CD4-positive, alpha-beta T cell treated with Interleukin-12 subunit alpha and Interleukin-12 subunit beta, for 1 hour (primary cell): ENCODE results near the gene MGAT3.
"Not testable (repeated sequence)": the region's sequence is repeated elsewhere in the genome, so short reads cannot be mapped to it uniquely, and the experiment has no call there.

Source experiments
- DNase-seq: peaks from one replicate; pipeline ENCODE4 v3.0.0-alpha.2; 2020

The MGAT3 gene

DNA sequence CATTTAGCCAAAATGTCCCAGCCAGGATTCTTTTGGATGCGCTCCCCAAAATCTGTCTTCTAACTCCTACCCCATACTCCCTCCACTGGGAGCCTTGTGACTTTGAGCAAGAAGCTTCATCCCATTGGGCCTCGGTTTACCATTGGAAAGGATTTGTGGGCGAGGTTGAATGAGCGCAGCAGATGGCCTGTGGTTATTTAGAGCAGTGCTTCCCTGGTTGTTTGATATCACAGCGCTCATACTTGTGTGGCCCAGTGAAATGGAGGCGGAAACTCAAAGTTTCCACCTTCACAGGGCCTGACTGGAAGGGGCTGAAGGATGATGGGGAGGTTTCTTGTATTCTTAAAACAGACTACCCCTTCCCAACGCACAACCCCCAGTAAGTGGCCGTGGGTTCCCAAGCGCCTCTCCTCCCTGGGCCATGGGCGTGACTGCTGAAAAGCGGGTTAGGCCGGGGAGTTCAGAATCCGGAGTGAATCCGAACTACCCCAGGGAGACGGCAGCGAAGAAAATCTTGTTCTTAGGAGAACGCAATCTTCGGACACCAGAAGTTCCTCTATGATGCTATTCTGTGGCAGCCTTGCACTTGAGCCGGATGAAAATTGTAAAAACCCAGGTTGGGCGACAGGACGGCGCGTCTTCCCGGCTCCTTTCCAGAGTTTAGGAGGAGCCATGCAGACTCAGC is 62.3 kb downstream of the MGAT3 start:
- DNase-seq, result no peak

DNA sequence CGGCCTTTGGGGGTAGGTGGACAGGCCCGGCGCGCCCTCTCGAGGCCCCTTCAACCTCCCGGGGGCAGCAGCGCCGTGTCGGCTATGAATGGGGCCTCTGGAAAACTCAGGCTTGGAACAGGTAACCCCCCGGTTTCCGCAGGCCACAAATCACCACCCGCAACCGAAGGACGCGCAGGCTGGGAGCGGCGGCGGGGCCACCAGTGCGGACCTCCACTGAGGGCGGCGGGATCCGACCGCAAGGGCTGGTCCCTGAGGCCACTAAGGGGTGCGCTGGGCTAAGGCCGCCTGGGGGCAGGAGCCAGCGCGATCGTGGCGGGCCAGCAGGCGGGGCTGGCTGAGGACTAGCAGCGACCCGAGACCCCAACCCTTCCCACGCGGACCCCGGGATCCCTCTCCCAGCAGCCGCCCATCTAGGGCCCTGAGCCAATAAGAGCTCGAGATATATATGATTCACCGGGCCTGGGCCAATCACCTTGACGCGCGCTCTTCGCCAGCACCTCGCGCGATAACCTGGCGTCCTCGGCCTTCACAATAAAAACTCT is 62.9 kb downstream of the MGAT3 start:
- no peak for DNase-seq

DNA sequence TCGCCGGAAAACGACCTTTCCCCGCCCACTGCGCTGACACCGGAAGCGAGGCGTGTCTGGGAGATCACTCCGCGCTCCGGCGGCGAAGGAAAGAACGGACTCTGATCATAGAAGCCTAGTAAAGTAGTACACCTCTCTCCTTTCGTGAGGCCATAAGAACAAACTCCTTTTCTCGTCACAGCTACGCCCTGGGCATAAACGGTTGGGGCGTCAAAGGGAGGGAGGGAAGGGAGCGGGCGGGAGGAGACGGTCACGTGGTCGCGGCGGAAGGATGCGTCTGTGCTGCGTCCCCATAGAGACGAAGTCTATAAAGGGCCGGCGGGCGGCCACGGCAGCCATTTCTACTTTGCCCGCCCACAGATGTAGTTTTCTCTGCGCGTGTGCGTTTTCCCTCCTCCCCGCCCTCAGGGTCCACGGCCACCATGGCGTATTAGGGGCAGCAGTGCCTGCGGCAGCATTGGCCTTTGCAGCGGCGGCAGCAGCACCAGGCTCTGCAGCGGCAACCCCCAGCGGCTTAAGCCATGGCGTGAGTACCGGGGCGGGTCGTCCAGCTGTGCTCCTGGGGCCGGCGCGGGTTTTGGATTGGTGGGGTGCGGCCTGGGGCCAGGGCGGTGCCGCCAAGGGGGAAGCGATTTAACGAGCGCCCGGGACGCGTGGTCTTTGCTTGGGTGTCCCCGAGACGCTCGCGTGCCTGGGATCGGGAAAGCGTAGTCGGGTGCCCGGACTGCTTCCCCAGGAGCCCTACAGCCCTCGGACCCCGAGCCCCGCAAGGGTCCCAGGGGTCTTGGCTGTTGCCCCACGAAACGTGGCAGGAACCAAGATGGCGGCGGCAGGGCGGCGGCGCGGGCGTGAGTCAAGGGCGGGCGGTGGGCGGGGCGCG is 63.7 kb downstream of the MGAT3 start, which contains the start of gene ATF4:
ATF4 (plus strand) TSS at position 337 of the 880 bp plus-strand sequence. CDS start 884 bp downstream, outside the sequence.
- peak; percentile 98 for DNase-seq

DNA sequence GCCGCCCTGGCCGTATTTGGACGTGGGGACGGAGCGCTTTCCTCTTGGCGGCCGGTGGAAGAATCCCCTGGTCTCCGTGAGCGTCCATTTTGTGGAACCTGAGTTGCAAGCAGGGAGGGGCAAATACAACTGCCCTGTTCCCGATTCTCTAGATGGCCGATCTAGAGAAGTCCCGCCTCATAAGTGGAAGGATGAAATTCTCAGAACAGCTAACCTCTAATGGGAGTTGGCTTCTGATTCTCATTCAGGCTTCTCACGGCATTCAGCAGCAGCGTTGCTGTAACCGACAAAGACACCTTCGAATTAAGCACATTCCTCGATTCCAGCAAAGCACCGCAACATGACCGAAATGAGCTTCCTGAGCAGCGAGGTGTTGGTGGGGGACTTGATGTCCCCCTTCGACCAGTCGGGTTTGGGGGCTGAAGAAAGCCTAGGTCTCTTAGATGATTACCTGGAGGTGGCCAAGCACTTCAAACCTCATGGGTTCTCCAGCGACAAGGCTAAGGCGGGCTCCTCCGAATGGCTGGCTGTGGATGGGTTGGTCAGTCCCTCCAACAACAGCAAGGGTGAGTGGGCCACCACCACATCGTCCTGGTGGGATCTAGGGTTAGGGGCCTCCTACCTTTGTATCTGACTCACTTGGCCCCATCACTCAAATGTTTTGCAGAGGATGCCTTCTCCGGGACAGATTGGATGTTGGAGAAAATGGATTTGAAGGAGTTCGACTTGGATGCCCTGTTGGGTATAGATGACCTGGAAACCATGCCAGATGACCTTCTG is 64.5 kb downstream of the MGAT3 start:
- DNase-seq, result not testable (repeated sequence)

DNA sequence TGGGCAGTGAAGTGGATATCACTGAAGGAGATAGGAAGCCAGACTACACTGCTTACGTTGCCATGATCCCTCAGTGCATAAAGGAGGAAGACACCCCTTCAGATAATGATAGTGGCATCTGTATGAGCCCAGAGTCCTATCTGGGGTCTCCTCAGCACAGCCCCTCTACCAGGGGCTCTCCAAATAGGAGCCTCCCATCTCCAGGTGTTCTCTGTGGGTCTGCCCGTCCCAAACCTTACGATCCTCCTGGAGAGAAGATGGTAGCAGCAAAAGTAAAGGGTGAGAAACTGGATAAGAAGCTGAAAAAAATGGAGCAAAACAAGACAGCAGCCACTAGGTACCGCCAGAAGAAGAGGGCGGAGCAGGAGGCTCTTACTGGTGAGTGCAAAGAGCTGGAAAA is 65.3 kb downstream of the MGAT3 start:
- DNase-seq, result not testable (repeated sequence)

DNA sequence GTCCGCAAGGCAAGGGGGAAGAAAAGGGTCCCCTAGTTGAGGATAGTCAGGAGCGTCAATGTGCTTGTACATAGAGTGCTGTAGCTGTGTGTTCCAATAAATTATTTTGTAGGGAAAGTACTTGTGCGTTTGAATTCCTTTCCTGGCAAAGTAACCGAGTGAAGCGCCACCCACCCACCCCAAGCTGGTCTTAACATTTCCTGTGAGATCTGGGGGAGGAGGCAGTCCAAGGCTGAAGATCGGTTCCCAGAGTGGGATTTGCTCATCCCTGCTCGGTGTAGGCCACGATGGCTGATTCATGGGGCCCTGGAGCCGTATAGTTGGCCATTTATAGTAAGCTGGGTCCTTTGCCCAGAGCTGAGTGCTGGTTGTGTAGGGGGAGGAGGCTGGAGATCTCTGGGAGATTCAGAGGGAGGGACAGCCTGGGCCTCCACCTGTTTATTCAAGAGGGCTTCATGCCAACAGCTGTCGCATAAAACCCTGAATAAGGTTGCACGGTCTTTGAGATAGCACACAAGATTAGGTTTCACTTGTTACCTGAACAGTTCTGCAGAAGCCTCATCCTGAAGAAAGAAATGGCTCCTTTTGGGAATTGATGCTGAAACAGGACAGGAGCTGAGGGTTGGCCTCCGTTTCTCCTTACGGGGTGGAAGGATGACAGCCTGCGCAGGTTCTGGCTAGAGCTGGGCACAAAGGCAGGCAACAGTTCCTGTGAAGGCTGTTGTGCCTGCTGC is 65.9 kb downstream of the MGAT3 start:
- peak; percentile 30 for DNase-seq

DNA sequence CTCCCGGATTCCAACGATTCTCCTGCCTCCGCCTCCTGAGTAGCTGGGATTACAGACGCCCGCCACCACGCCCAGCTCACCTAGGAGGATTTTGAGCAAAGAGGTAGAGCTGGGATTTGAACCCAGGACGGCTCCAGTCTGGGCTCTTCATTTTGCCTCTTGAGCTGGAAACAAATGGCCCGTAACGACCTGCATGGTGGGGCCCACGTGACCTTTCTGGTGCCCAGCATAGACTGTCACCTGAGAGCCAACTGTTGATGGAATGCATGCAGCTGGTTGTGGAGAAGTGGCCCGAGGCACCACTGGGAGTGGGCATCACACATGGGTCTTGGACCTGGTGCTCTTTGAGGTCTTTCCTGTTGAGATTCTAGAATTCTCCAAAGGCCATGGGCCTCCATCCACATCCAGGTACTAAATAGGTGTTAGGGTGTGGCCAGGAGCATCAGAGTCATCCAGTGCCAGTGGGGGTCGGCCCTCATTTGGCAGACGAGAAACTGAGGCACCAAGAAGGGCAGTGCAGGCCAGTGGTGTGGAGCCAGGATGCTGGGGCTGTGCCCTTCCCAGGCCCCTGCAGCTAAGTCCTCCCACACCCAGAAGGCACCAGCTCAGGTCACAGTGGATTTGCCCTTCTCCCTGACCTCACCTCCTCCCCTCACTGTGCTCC is 67.4 kb downstream of the MGAT3 start:
- DNase-seq, result no peak

DNA sequence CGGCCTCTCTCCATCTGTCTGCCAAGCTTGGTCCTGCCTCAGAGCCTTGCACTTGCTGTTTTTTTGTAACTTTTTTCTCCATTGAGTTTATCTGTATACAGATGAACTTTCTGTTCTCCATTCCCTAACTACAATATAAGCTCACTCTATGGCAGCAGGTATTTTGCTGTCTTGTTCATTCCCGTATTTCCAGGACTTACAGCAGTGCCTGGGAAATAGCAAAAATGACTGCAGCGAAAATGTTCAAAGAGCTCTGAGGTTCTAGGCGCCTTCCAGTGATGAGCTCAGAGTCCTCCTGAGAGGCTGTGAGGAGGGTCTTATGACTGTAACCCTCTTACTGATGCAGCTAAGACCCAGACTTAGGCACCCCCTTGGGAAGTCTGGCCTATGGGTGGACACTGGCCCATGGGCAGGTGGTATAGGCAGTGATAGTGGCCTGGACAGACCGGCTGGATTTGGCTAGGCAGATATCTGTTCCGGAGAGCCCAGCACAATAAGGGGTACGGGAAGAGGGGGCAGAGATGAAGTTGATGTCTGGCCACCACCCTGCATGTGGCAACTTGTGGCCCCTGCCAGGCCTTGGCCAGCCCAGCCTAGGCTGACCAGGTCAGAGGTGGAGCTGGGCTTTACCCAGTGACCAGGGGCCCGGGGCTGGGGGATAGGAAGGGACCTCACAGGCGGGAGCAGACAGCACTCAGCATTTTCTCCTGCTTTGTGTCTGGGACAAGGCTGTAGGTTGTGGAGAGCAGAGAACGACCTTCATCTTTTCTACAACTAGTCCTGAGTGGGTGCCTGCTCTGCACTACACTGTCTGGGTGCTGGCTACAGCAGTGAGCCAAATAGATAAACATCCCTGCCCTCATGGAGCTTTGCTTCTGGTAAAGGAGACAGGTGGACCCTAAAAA is 68.2 kb downstream of the MGAT3 start:
- DNase-seq, result no peak

DNA sequence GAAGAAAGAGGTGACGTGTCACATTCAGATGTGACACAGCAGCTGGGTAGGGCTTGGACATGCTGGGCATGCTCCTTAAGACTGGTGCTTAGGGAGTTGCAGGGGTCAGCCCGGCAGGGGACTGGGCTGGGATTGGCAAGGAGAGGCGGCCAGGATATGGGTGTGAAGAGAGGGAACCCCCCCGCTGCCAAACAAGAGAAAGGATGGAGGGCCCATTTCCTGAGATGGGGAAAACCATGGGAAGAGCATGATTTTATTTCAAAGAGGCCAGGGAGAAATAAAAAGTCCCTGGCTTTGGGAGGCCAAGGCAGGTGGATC is 68.8 kb downstream of the MGAT3 start:
- DNase-seq, result no peak

DNA sequence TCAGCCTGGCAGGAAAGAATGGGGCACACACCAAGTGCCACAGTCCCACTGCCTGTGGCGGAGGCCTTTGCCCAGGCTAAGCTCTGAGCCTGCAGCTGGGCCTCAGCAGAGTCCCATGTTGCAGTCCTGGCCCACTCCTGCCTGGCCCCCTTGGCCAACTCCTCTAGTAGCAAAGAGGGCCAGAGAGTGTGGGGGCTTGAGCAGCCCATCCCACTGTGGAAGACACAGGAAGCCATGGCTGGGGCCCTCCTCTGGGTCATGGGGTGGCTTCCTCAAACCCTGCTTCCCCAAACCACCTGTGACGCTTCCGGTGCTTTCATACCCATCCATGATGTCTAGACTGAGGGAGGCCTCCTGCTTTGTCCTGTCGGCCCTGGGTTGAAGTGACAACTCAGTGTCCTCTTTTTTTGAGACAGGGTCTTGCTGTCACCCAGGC is 69.9 kb downstream of the MGAT3 start:
- DNase-seq, result peak; percentile 44

DNA sequence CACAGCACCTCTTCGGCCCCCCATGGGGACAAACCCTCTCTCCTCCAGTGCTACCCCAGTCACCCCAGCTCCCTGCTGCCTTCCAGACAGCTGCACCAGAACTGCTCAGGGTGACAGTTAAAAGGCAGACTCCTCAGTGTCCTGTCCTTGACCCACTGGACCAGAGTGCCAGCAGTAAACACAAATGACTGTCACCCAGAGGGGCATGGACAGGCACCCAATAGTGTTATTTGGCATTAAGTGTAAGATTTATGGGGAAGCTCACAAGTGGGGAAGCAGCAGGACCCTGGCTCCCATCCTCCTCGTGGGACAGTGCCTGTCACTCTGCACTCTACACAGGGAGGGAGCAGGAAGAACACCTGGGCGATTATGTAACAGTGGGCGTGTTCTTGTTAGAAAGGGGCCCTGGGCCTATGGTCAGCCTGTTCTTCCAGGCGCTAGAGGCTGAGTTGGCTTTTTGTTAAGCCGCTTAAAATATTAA is 70.7 kb downstream of the MGAT3 start:
- DNase-seq, result no peak

DNA sequence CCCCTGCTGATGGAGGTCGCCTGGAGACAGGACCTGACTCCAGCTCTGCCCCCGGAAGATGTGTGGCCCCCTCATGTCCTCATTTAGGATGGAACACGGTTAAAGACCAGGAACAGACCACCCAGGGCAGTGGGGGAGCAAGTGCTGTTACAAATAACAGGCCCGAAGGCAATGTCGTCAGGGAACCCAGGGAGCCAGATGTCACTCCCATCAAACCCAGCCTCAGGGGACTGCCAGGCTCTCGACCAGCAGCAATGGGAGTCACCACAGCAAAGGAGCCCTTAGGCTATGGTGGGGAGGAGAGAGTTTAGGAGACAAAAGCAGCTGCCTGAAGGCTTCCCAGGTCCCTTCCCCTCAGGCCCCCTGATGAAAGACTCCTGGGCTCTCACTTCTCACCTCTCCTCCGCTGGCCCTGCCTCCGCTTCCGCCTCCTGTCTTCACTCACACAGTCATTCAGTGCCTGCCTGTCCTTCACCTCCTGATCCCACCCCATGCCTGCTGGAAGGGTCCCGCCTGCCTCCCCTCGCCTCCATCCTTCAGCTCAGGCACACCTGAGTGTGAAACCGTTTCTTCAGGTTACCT is 71.4 kb downstream of the MGAT3 start:
- no peak for DNase-seq

DNA sequence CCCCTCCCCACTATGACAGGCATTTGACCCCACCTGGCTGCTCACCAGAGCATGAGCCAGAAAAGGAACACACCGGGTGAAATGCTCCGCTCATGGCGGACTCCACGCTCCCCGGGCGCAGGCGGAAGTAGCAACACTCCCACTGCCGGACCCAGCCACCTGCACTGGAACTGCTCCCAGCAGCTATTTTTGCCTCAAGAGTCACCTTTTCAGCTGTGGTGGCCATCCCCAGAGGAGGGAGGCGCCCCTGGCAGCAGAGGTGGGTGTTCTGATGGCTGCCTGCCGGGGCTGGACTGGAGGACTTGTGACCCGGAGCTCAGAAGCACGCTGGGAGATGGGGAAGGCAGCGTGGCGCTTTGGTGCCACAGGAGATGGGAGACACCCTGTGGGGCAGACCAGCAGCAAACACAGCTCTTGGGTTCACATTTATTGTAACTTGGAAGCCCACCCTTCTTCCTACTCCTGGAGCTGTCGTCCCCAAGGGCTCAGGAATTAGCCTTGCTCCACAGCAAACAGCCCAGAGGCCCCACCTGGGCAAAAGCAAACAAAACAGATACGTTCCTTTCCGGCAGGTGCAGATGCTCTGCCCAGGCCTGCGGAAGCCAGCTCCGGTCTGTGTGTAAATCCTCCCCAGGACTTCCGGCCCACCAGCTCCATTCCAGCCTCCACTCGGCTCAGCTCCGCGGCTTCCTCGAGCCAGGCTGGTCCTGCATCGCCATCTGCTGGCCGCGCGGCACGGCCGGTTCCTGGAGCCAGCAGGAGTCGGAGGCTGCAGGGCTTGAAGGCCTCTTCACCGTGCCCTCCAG is 72.1 kb downstream of the MGAT3 start:
- DNase-seq, result peak; percentile 94

DNA sequence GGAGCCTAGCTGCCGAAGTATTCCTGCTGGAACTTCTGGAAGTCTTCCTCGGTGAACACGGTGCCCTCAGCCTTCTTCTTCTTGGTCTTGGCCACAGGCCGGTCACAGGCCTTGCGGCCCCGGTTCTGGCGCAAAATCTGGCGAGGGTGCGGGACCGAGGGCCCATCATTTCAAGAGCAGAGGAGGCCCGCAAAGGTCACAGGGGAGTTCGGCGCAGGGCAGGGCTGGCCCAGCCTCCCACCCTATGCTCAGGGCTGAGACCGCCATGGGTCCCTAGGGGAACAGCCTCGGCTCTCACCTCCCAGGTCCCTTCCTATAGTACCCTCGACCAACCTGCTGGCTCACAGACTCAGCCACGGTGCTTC is 72.7 kb downstream of the MGAT3 start:
- DNase-seq, result no peak

DNA sequence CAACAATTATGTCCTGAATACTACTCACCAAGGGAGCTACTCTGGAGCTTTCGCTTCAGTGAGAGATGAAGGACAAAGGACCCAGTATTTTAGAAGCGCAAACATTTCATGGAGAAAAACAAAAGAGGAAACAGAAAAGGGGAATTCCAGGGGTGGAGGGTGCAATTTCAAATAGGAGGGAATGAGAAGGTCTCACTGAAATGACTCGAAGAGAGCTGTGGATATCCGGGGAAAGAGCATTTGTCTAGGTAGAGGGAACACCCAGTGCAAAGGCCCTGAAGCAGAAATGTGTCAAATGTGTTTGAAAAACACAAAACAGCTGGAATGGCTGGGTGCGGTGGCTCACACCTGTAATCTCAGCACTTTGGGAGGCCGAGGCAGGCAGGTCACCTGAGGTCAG is 73.3 kb downstream of the MGAT3 start:
- DNase-seq, result no peak

DNA sequence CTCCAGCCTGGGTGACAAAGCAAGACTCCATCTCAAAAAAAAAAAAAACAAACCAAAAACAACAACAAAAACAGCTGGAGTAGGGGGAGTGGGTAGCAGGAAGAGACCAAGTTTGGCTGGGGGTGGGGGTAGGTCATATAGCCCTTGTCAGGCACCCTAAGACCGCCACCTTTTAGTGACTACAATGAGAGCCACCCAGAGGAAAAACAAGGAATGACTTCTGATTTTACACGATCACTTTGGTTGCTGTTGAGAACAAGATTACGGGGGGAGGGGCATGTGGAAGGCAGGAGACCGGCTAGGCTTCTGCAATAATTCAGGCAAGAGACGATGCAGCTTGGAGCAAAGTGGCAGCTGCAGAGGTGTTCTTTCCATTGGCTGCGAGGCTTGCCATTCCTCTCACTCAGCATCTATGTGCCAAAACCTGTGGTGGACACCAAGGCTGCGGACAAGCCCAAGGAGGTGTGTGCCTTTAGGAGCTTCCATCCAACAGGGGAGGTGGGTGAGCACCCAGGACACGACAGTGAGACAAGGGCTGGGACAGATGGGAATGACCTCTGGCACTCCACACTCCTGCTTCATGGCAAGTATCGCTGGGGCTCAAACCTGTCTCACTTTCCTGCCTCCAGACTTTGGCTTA is 74.0 kb downstream of the MGAT3 start:
- DNase-seq, result peak; percentile 47

DNA sequence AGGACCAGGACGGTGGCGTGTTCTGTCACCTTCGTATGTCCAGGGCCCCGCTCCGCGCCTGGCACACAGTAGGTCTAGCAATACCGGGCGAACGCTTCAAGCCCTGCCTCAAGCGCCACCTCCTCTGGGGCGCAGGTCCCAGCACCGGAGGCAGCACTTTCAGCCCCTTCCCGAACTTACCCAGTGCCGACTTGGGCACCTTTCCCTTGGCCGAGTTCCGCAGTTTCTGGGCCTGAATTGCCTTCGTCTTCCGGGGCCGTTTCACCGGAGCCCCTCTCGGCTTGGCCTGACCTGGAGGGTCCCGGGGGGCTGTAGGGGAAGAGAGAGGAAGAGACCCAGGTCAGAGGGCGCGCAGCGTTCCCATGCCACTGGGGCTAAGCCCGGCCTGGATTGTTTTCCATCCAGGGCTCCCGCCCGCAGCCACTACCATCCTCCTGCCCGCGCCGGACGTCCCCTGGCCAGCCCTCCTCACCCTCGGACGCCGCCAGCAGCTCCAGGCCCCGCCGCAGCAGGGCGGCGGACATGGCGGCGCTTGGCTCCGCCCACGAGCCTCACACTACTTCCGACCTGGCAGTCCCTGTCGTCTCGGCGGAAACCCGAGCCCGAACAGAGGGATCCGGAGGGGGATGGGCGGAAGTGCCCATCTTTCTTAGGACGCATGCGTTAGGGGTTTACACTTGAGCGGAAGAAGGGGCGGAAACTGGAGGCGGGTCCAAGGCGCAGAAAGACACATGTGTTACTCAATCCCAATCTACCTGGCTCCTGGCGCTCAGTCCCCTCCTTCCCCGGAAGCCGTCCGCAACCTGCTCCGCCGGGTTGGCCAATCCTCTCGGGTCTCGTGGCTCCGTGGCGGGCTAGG is 75.6 kb downstream of the MGAT3 start, which contains the start of gene RPS19BP1:
RPS19BP1 (minus strand) TSS at position 534 of the 859 bp plus-strand sequence; CDS start at position 524, 10 bp downstream.
- peak; percentile 100 for DNase-seq

DNA sequence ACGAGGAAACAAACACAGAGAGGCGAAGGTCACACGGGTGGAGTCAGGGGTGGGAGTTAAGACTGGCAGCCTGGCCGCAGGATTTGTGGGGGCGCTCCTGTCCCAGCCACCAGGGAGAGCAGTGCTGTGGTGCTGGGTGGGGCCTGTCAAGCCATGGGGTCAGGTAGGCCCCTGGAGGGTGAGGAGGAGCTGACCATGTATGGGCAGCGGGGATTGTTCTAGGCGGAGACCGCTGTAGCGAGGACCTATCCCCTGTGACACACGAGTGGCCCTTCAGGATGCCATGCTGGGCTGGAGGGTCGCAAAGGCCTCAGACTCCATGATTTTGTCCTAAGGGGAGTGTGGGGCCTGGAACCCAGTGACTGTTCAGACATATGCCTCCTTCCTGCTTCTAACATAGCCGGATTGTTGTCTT is 77.3 kb downstream of the MGAT3 start:
- no peak for DNase-seq
